Measurements from ENCODE around the gene CADM1. TPM values are rescaled to one million over a fixed set of nuclear protein-coding genes. Genes with fewer than 3 reads are reported as not detected.

The CADM1 gene
- total and polyA plus RNA-seq, 4 donors: 31.7 to 243 (median 77.9) TPM

DNA sequence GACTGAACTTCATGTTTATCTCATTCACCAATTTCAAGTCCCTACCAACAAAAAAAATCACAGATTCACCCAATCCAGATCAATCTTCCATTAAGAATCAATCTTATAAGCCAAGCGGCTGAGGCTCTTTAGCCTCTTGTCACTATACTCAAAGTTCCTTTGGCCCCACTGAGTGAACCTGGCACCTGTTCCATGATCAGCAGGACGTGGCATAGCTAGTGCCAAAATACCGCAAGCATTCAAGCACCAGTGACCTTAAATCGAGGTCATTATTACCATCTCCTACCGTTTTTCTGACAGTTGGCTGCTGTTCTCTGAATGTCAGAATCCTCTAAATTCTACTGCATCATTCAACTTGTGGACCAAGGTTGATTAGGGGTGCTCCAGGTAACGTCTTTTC, 141.2 kb downstream of the CADM1 start:
- no peak for DNase-seq
- no peak for ATAC-seq (ENCODE audit: insufficient read depth, low FRiP score)
- H3K27ac ChIP-seq (ENCODE audit: low read depth in 1 of 2, low read length in 1 of 2): peak overlapping the region in 1 of 2 donors; percentile 74
- no peaks in the 10 kb centered on the region for H3K9me3 ChIP-seq (ENCODE audit: control insufficient read depth in 4 of 4, insufficient read depth in 3 of 4, low read length in 3 of 4)
- no peaks in the 10 kb centered on the region for H3K36me3 ChIP-seq (ENCODE audit: control insufficient read depth in 4 of 4, insufficient read depth in 4 of 4, low read length in 4 of 4)
- H3K27me3 ChIP-seq (ENCODE audit: control insufficient read depth in 3 of 3, insufficient read depth in 3 of 3, low read length in 2 of 3): no peaks in the 10 kb centered on the region
- H3K4me1 ChIP-seq (ENCODE audit: control insufficient read depth in 5 of 5, insufficient read depth in 5 of 5, low read length in 5 of 5): peaks cover 0 to 10% (median 8%) of the 10 kb centered on the region in 5 donors
- TF ChIP-seq, protein P1, sequence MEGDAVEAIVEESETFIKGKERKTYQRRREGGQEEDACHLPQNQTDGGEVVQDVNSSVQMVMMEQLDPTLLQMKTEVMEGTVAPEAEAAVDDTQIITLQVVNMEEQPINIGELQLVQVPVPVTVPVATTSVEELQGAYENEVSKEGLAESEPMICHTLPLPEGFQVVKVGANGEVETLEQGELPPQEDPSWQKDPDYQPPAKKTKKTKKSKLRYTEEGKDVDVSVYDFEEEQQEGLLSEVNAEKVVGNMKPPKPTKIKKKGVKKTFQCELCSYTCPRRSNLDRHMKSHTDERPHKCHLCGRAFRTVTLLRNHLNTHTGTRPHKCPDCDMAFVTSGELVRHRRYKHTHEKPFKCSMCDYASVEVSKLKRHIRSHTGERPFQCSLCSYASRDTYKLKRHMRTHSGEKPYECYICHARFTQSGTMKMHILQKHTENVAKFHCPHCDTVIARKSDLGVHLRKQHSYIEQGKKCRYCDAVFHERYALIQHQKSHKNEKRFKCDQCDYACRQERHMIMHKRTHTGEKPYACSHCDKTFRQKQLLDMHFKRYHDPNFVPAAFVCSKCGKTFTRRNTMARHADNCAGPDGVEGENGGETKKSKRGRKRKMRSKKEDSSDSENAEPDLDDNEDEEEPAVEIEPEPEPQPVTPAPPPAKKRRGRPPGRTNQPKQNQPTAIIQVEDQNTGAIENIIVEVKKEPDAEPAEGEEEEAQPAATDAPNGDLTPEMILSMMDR (IDR thresholded peaks at IDR 0.05; ENCODE audit: control extremely low read depth, extremely low read depth): no peak
- H3K9ac ChIP-seq (ENCODE audit: insufficient read depth in 1 of 2, low read length in 2 of 2): no peak overlapping the region
- H3K4me3 ChIP-seq: no peak overlapping the region
- 85 to 87% methylated on average over 6 of the region's 6 CpGs for WGBS, 2 donors

DNA sequence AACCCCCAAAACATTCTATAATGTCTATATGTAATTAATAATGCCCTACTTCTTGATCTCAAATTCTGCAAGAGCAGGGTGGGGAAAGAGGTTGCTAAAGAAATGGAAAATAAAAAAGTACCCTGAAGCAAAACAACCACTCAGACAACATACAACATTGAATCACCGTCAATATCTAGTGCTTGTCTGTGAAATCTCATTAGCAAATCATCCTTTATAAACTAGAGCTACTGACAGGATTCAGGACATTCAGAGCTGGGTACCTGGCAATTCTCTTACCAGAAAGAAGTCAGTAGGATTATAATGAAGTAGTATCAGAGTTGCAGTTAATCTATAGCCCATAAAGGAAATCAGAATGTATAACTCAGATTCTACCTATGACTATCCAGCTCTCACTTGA, 143.2 kb downstream of the CADM1 start:
- ATAC-seq (ENCODE audit: insufficient read depth, low FRiP score) (no peak), DNase-seq (no peak)
- Histone ChIP-seq H3K9me3 (ENCODE audit: control insufficient read depth in 4 of 4, insufficient read depth in 3 of 4, low read length in 3 of 4) (no peaks in the 10 kb centered on the region), H3K36me3 (ENCODE audit: control insufficient read depth in 4 of 4, insufficient read depth in 4 of 4, low read length in 4 of 4) (no peaks in the 10 kb centered on the region), H3K27ac (ENCODE audit: low read depth in 1 of 2, low read length in 1 of 2) (no peak overlapping the region), H3K4me1 (ENCODE audit: control insufficient read depth in 5 of 5, insufficient read depth in 5 of 5, low read length in 5 of 5) (peaks cover 0 to 22% (median 11%) of the 10 kb centered on the region in 5 donors), H3K9ac (ENCODE audit: insufficient read depth in 1 of 2, low read length in 2 of 2) (no peak overlapping the region), H3K27me3 (ENCODE audit: control insufficient read depth in 3 of 3, insufficient read depth in 3 of 3, low read length in 2 of 3) (no peaks in the 10 kb centered on the region), H3K4me3 (no peak overlapping the region)
- TF ChIP-seq, protein P1 (IDR thresholded peaks at IDR 0.05; ENCODE audit: control extremely low read depth, extremely low read depth): no peak
- 89 to 93% methylated on average over 1 of the region's 1 CpG for WGBS, 2 donors

DNA sequence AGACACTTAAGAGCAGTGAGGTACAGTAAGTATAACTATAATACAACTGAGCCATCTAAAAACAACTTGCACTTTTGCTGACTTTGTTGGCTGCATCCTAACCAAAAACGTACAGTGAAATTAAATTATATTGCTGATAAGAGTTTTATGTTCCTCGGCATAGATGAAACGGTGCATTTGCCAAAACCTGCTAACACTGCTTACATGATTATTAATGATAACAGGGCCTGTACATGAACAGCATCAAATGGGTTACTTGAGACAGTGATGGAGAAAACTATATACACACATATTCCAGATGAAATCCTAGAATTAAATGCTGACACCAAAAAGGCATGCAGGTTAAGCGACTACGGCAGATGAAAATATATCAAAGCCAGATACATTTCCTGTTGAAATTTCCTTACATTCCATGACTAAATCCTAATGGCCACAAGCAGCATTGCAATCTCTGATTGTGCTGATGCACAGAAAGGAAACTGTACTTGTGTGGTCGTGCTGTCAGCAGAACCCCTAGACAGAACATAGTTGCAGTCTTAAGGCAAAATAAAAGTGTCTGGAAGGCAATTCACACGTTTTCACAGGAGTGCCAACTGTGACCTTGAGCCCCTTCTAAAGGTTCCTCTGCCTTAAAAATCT, 143.9 kb downstream of the CADM1 start:
- H3K27me3 ChIP-seq (ENCODE audit: control insufficient read depth in 3 of 3, insufficient read depth in 3 of 3, low read length in 2 of 3): no peaks in the 10 kb centered on the region
- H3K9me3 ChIP-seq (ENCODE audit: control insufficient read depth in 4 of 4, insufficient read depth in 3 of 4, low read length in 3 of 4): no peaks in the 10 kb centered on the region
- H3K36me3 ChIP-seq (ENCODE audit: control insufficient read depth in 4 of 4, insufficient read depth in 4 of 4, low read length in 4 of 4): no peaks in the 10 kb centered on the region
- H3K27ac ChIP-seq (ENCODE audit: low read depth in 1 of 2, low read length in 1 of 2): no peak overlapping the region
- DNase-seq (peak in 2 of 3 donors; percentile 48 to 50), ATAC-seq (ENCODE audit: insufficient read depth, low FRiP score) (no peak)
- WGBS, 2 donors: 66% methylated on average over 7 of the region's 7 CpGs
- no peak overlapping the region for H3K9ac ChIP-seq (ENCODE audit: insufficient read depth in 1 of 2, low read length in 2 of 2)
- no peak overlapping the region for H3K4me3 ChIP-seq
- peaks cover 0 to 22% (median 11%) of the 10 kb centered on the region in 5 donors for H3K4me1 ChIP-seq (ENCODE audit: control insufficient read depth in 5 of 5, insufficient read depth in 5 of 5, low read length in 5 of 5)
- TF ChIP-seq, protein P1 (IDR thresholded peaks at IDR 0.05; ENCODE audit: control extremely low read depth, extremely low read depth): no peak

DNA sequence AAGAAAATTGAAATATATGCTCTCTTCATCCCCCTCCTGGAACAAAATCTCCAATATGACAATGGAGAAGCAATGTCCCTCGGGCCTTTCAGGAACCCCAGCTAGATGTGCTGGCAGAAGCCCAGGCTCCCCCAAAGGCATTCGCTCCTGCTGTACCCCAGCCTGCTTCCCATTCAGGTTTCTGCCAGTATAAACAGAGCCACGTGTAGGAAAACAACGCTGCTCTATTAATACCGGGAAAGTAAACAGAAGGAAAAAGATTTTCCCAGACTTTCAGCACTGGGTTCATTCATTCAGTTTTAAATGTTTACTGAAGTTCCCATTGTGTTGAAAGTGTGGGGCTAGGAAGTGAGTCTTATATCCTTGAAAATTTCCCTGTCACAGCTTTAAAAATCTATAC, 147.1 kb downstream of the CADM1 start:
- no peak overlapping the region for H3K27ac ChIP-seq (ENCODE audit: low read depth in 1 of 2, low read length in 1 of 2)
- no peak for ATAC-seq (ENCODE audit: insufficient read depth, low FRiP score)
- peak overlapping the region in 1 of 2 donors; percentile 14 for H3K9ac ChIP-seq (ENCODE audit: insufficient read depth in 1 of 2, low read length in 2 of 2)
- TF ChIP-seq, protein P1 (IDR thresholded peaks at IDR 0.05; ENCODE audit: control extremely low read depth, extremely low read depth): no peak
- DNase-seq: peak in 1 of 3 donors; percentile 61
- H3K27me3 ChIP-seq (ENCODE audit: control insufficient read depth in 3 of 3, insufficient read depth in 3 of 3, low read length in 2 of 3): no peaks in the 10 kb centered on the region
- H3K4me1 ChIP-seq (ENCODE audit: control insufficient read depth in 5 of 5, insufficient read depth in 5 of 5, low read length in 5 of 5): peaks cover 2 to 47% (median 16%) of the 10 kb centered on the region in 5 donors
- H3K4me3 ChIP-seq: no peak overlapping the region
- 18 to 26% methylated on average over 5 of the region's 5 CpGs for WGBS, 2 donors
- H3K9me3 ChIP-seq (ENCODE audit: control insufficient read depth in 4 of 4, insufficient read depth in 3 of 4, low read length in 3 of 4): no peaks in the 10 kb centered on the region
- no peaks in the 10 kb centered on the region for H3K36me3 ChIP-seq (ENCODE audit: control insufficient read depth in 4 of 4, insufficient read depth in 4 of 4, low read length in 4 of 4)
